ENCODE data around the gene KLK14.

Gene KLK14

DNA sequence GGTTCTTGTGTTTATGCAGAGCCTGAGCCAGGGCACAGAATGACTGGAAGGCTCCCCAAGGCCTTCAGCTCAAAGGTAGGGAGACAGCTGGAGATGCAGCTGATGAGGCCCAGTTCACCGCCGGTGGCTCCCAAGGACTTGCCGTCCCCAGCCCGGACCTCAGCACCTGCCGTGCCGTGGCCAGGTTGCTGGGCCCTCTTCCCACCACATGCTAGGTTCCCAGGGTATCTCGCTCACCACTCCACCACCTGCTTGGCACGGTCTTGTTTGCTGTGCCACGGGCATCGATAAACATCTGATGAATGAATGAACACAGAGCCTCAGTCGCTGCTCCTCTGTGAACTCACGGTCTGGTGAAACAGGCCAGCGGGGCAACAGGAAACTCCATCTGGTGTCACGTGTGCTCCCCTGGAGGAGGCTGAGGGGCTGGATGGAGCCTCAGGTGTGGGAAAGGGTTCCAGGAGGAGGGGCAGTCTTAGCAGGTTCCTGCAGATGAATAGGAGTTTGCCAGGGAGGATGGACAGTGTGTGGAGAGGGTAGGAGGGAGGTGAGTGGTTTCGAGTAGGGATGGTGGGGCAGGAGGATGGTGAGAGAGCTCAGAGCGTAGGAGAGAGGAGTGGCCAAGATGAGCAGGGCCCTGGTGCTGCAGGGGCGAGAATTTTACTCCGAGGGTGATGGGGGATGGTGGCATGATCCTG lies 3.6 kb upstream of the KLK14 start:
- DNase-seq (ENCODE audit: low read depth in 2 of 2), result no peak

DNA sequence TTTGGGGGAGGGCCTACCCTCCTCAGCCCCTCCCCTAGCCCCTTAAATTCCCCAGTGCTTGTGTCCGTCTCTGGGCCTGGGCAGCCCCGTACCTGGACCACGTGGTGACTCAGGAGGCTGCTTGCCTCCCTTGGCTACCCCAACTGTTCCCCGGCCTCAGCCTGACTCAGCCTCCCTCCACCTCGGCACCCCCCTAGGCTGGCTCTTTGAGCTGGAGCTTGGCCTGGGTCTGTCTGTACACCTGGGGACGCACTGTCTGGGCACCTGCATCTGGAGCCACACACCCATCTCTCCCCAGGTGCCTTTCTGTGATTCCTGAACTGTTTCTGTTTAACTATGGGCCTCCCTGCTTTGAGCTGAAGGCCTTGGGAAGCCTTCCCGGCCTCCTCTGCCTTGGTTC lies 1.8 kb upstream of the KLK14 start:
- no peak for DNase-seq (ENCODE audit: low read depth in 2 of 2)

DNA sequence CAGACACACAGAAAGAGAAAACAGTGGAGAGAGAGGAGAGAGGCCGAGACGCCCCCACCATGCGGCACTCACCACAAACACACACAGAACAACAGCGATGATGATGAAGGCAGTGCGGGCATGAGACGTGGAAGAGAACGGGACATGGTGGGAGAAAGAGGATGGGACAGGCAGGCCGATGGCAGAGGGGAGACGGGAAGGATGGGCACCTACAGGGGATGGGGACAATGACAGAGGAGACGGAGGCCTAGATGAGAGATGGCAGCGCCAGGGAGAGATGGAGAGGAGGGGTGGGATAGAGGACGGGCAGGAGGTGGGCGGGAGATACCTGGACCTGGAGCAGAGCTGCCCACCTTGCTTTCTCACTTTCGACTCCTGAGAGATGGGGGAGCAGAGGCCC lies 1.1 kb upstream of the KLK14 start:
- no peak for DNase-seq (ENCODE audit: low read depth in 2 of 2)

DNA sequence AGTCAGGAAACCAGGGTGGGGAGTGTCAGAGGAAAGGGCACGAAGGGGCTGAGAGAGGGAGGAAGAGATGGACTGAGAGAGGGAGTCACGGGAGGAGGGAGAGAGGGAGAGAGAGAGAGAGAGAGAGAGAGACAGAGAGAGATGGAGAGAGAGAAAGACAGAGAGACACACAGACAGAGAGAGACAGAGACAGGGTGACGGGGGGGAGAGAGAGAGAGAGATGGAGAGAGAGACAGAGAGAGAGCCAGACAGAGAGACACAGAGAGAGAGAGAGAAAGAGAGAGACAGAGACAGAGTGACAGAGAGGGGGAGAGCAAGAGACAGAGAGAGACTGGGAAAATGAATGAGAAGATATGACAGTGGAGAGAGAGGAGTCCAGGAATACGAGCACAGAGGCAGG lies 494 bp upstream of the KLK14 start:
- DNase-seq (ENCODE audit: low read depth in 2 of 2), result no peak

DNA sequence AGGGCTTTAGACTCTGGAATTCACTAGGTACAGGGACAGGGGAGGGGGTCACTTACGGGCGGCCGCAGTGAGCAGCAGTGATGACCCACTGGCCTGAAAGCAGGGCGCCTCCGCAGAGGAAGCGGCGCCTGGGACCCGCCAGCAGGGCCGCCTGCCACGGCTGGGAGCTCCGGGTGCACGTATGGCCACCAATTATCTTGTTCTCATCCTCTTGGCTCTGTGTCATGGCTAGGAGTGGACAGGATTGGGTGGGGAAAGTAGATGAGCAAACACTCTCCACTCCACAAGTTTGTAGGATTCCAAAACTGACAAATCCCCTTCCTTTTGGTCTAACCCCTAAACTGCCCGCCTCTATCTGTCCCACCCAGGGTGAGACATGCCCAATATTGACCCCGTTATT lies 1.2 kb downstream of the KLK14 start:
- no peak for DNase-seq (ENCODE audit: low read depth in 2 of 2)

DNA sequence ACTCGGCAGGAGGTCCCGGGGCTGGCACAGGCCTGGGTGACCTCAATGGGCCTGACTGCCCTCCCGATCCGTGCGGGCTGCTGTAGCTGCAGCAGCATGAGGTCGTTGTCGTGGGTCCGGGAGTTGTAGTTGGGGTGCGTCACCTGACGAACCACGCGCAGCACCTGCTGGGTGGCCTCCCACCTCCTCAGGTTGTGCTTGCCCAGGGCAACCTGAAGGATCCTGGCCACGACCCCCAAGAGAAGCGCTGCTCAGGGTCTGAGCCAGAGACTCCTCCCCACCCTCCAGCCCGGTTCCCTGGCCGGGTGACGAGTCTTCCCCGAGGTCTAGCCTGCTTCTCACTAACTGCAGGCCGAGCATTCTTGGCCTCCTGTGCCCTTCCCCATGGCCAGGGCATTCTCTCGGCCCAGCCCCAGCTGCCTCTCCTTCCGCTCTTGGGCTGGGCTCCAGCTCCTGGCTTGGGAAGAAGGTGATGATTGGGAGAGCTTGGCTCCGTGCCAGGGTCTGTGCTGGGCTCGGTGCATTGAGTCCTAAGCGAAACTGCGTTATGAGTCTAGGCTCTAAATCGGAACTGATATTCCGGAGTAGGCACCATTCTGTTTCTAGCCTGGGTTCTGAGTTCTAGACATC lies 3.1 kb downstream of the KLK14 start:
- no peak for DNase-seq (ENCODE audit: low read depth in 2 of 2)

DNA sequence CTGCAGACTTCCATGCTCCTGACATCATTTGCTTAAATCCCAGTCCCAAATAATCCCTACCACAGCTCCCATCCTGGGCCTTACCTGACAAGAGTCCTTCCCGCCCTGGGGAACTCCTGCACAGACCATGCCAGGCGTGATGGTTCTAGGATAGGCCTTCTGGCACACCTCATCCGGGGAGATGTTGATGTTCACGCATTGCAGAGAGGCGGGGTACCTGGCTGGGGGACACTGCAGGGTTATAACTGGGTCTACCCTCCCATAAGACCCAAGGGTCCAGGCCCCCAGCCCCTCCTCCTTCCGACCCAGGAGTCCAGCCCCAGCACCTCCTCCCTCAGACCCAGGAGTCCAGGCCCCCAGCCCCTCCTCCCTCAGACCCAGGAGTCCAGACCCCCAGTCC lies 4.0 kb downstream of the KLK14 start:
- DNase-seq (ENCODE audit: low read depth in 2 of 2), result no peak

DNA sequence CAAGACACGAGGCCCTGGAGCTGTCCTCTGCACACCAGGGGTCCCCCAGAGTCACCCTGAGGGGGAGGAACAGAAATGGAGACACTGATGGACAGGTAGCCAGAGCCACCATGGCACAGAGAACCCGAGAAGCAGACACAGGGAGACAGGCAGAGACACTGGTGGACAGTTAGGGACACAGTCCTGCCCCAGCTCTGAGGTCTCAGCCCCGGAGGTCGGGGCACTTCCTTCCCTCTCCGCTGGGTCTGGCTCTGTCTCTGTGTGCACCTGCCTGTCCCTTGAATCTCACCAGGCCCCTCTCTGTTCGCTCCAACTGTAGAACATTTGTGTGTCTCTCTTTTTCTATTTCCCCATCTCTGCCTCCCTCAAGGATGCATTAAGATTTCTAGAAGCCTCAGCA lies 4.6 kb downstream of the KLK14 start:
- DNase-seq (ENCODE audit: low read depth in 2 of 2), result no peak

DNA sequence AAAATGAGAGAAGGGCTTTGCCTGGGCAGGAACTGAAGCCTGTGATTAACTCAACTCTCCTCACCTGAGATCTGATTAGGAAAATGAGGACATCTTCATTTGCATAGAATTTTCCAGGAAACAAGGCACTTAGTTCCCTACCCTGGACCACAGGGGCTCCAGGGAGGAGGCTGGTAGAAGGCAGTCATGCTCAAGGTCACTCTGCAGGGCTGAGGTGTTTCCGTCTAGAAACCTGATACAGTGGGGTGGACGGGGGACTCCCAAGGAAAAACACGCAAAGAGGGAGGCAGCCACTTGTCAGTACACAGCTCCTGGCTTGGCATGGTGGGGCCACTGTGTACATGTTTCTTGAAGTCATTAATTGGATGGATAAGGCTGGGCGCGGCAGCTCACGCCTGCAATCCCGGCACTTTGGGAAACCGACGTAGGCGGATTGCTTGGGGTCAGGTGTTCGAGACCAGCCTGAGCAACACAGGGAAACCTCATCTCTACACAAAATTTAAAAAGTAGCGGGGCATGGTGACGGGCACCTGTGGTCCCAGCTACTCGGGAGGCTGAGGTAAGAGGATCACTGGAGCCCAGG lies 6.0 kb downstream of the KLK14 start:
- DNase-seq (ENCODE audit: low read depth in 2 of 2), result no peak

DNA sequence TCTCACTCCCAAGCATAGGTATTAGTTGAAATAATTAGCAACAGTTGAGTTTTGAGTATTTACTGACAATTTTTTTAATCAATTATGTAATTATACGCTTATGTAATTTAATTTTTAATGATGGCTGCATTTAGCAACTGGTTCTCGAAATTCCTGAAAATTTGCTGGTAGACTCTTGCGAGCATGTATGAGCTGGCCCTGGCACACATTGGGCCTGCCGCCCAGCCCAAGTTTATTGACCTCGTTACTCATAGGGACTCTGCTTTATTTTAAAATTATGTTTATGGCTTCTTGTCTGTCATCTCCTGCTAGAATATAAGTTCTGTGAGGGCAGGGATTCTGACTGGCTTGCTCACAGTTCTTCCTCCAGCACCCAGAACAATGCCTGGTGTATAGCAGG lies 6.7 kb downstream of the KLK14 start:
- no peak for DNase-seq (ENCODE audit: low read depth in 2 of 2)

DNA sequence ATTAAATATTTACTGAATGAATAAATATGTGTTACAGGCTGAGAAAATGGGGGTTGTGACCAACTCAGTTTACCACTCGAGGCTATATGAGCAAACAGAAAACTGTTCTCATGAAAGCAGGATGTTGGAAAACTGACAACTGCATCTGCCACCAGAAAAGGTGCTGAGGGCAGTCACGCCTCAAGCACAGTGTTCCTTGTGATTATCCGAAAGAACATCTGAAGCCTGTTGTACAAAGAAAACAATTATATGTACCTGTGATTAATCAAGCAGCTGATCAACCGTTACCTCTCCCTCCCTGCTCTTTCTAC lies 11.6 kb downstream of the KLK14 start:
- no peak for DNase-seq (ENCODE audit: low read depth in 2 of 2)

DNA sequence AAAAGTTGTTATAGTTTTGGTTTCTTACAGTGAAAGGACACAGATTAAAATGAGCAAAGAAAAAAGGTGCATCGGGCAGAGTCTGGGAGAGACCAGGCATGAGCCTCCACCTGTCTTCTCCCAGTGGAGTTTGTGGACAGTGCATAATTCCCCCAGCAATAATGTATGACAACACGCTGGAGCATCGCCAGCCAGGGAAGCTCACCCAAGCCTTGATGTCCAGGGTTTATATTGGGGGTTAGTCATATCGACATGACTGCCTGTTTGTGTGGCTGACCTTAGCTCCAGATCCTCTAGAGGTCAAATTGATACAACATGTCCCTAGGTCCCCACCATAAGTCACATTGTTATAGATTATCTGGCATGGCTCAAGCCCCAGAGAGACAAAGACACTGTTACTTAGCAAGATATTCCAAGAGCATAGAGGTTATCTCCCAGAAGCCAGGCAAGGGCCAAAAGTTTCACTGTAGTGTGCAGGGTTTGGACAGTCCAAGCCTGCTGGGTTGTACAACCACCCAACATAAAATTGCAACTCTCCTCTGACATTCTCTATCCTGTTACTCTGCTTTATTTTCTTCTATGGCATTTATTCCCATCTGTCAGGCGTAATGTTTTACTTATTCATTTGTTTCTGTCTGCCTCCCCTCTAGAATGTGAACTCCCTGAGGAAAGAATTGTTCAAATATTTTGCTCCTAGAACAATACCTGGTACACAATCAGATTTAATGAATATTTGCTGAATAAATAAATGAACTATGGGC lies 12.2 kb downstream of the KLK14 start:
- DNase-seq (ENCODE audit: low read depth in 2 of 2), result no peak

DNA sequence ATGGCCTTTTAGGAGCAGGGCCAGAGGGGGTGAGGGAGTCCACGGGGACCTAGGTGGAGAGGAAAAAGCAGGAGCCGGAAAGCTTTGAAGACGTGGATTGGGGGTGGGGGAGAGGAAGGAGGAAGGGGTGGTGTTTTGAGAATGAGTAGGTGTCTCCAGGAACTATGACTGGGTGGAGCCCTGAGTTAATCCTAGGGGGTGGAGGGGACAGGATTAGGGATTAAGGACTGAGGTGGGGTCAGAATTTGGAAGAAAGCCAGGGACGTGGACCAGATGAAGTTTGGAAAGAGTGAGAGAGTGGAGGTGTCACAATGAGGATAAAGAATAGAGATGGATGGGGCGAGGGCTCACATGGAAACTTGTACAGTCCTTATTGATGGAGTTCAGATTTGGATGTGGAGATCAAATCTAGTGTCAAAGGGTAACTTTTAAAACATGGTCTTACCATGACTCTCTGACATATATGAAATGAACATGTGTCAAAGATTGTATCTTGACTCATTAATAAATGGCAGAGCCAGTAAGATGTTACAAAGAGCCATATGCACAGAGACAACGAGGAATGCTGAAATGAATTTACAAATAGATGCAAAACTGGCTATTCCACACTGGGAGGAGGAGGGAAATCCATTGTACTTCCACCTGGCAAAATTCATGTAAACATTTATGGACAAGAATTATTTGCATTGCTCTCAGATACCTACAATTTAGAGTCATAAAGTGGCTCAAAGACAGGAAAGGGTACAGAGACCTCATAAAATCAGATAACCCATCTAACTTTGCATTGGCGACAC lies 16.1 kb downstream of the KLK14 start:
- DNase-seq (ENCODE audit: low read depth in 2 of 2), result no peak

DNA sequence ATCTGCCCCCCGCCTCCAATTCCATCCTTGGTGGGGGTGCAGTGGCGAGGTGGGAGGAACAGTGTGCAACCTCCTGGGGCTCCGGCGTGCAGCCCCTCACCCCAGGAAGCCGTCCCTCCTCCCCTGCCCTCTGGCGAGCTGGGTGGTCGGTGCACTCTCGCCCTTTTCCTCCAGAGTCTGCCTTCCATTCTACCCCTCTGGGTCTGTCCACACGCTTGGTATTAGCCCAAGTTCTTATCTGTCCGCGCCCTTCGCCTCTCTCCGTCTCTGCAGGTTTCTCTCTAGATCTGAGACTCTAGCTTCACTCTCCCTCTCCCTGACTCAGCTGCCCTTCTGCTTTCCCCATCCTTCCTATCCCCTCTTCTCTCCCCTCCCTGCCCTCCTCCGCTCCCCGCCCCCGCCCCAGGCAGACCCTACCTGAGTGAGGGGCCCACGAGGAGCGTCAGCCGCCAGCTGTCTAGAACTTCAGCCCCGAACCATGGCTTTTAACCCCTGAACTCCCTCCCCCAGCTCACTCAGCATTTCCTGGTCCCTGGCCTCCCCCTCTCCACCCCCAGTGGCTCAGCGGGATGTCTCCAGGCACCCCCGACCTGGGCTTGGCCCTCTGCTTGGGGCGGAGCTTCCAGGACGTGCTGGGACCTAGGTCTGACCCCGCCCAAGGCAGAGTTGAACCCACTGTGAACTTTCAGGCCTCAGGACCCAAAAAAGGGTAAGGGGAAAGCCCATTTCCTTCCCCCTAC lies 17.3 kb downstream of the KLK14 start:
- no peak for DNase-seq (ENCODE audit: low read depth in 2 of 2)

DNA sequence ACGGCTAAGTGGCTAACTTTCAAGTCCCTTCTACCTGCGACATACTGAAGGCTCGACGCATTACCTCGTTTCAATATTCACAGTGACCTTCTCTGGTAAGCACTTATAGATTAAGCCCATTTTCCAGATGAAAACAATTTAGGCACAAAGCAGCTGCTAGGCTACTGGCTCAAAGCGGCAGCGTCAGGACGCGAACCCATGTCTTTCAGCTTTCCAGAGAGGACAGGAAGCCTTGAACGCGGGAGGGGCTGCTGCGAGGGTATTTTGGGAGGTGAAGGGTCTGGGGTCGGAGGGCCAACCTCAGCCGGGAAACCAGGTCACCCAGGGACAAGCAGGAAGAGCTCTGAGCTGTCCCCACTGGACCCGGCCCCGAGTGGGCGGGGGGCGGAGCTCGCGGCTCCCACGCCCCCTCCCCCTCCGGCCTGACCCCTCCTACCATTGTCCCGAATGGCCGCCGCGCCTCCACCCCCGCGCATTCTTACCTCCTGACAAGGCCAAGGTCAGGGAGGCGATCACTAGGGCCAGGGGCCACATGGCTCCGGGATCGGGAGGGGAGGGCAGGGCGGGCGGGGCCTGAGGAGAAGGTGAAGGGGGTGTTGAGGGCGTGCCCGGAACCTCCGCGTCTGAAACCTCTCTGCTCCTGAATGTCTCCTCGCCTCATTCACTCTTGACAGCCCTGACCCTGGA lies 18.0 kb downstream of the KLK14 start, which contains the start of gene KLK13:
Gene KLK13, minus strand, starts transcription at position 559 of the 687 bp plus-strand sequence. Its CDS starts 25 bp downstream, at position 534.
- no peak for DNase-seq (ENCODE audit: low read depth in 2 of 2)

DNA sequence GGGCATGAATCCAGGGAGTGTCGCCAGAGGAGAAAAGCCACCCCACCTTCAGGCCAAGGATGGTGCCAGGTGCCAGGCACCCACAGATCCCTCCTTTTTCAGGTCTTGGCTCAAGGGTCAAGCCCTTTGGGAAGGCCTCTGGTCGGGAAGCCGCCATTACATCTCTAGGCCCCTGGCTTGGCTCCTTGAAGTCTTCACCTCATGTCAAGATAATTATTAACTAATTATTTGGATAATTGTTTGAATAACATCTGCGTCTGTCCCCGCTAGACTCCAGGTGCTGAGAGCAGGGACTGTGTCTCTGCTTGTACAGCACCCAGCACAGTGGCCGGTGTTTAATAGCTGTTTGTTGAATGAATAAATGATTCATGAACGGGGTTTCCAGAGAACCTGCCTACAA lies 19.0 kb downstream of the KLK14 start:
- no peak for DNase-seq (ENCODE audit: low read depth in 2 of 2)

DNA sequence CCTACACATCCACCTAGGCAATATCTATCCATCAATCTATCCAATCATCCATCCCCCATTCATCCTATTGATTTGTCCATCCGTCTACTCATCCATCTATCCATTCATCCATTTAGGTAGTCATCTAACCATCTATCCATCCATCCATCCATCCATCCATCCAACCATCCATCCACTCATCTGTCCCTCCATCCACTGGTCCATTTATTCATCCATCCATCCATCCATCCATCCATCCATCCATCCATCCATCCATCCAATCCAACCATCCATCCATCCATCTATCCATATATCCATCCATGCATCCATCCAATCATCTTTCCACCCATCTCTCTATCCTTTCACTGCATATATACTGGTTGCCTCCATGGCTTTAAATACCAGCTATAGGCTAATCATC lies 21.7 kb downstream of the KLK14 start:
- no peak for DNase-seq (ENCODE audit: low read depth in 2 of 2)

DNA sequence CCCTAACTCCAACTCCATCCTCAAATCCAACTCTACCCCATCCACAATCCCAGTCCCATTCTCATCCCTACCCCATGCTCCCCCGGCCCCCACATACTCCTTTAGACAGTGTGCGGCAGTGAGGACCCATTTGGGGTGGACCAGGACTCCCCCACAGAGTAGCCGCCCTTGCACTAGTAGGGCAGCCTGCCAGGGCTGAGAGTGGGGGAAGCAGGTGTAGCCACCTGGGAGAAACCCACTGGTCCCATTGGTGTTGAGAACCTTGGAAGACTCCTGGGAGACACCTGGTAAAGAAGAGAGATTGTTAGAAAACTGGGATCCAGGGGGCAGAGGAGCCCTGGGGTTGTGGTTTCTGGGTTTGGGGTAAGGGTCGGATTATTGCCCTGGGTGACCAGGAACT lies 22.4 kb downstream of the KLK14 start:
- no peak for DNase-seq (ENCODE audit: low read depth in 2 of 2)

DNA sequence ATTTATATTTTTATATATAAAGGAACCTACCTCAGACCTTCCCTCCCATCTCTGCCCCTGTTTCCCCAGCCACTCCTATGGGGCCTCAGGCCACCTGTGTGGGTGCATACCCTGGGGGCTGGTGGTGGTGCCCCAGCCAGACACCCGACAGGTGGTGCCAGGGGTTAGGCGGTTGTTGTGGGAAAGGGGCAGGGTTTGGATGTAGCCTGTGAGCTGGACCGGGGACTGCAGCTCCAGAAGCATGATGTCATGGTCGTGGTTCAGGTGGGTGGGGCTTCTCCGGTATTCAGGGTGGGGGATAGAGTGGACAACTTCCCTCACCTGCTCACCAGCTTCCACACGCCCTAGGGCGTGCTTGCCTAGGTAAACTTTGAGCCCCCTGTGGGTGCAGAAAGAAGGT lies 23.0 kb downstream of the KLK14 start:
- no peak for DNase-seq (ENCODE audit: low read depth in 2 of 2)

DNA sequence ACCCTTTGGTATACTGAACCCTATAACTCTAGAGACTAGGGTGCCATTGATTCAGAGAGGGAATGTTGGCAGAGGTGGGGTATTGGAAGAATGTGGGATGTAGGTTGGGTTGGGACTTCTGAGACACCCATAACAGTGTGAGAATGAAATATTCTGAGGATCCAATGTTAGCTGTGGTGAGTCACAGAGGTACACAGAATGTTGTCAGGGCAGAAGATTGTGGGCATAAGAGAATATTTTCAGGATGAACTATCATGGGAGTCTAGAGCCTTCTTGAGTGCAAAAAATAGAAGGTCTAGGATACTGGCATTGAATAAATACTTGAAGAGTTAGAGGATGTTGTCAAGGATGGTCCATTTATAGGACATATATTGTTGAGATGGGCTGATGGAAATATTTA lies 26.8 kb downstream of the KLK14 start:
- DNase-seq (ENCODE audit: low read depth in 2 of 2), result no peak

DNA sequence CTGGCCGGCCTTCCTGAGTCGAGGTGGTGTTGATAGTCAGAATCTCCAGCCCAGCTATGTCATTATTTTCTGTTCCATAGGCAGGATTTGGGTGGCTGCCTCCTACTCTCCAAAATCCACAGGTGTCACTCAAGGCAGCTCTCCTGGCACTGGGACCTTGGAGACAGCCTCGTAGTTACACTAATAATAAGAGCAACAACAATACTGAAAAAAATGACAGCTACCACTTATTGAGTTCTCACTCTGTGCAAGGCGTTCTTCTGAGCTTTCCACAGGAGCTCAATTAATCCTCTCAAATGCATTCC lies 35.7 kb downstream of the KLK14 start:
- DNase-seq (ENCODE audit: low read depth in 2 of 2), result no peak
